ENCODE results near the gene SLCO2B1. TPM values are rescaled to one million over a fixed set of nuclear protein-coding genes. Genes with fewer than 3 reads are reported as not detected.

The SLCO2B1 gene
- total RNA-seq, 1 donor, result not detected

DNA sequence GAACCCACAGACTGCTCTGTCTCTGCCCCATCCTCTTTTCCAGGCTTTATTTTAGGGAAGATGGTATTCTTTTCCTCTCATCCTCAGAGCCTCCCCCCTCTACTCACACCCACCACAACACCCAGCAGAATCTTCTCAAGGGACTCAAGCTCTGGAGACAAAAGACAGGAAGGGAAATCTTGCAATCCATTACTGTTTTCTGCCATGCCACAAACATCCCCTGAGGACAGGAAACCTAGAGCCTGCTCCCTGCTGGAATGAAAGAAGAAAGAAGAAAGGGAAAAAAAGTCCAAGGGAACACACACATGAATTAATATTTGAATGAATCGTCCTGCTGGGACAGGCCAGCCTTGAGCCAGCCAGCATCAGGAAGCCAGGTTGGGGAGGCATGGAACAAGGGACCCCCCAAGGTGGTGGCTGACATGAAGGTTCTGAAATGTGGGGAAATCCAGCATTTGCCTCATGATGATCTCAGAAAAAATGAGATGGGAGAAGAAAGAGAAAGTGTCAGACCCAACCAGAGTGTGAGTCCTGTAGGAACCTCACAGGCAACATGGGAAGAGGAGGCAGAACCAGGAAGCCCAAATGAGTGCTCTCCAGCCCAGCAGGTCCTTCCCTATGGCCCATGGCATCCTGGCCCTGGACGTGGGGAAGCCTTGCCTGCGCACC, 34.0 kb downstream of the SLCO2B1 start:
- TF ChIP-seq, protein P1, sequence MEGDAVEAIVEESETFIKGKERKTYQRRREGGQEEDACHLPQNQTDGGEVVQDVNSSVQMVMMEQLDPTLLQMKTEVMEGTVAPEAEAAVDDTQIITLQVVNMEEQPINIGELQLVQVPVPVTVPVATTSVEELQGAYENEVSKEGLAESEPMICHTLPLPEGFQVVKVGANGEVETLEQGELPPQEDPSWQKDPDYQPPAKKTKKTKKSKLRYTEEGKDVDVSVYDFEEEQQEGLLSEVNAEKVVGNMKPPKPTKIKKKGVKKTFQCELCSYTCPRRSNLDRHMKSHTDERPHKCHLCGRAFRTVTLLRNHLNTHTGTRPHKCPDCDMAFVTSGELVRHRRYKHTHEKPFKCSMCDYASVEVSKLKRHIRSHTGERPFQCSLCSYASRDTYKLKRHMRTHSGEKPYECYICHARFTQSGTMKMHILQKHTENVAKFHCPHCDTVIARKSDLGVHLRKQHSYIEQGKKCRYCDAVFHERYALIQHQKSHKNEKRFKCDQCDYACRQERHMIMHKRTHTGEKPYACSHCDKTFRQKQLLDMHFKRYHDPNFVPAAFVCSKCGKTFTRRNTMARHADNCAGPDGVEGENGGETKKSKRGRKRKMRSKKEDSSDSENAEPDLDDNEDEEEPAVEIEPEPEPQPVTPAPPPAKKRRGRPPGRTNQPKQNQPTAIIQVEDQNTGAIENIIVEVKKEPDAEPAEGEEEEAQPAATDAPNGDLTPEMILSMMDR (IDR thresholded peaks at IDR 0.05; ENCODE audit: insufficient read depth, low read depth, low read length), result no peak
- no peak overlapping the region for H3K4me3 ChIP-seq (ENCODE audit: low read depth, low read length)
- no peak for DNase-seq (ENCODE audit: low read depth)

GRCh38 chr11:75185866-75186265, 35.0 kb downstream of the SLCO2B1 start:
- no peak for DNase-seq (ENCODE audit: low read depth)
- H3K4me3 ChIP-seq (ENCODE audit: low read depth, low read length), result no peak overlapping the region
- TF ChIP-seq, protein P1 (IDR thresholded peaks at IDR 0.05; ENCODE audit: insufficient read depth, low read depth, low read length), result no peak

DNA sequence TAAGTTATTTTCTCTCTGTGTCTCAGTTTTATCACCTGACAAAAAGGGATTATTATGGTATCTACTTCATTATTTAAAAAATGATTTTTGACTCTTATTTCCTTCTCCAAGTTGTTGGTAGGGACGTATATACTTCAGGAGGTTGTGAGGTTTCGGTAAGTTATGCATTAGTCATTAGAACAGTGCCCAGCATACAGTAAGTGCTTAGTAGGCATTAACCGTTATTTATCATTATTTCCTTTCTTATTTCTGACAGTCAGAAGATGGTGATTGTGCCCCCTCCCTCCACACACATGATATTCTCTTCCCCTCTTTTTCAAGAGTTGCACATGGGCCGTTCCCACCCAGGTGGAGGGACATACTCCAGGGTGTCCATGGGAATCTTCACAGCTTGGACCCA, 36.1 kb downstream of the SLCO2B1 start:
- H3K4me3 ChIP-seq (ENCODE audit: low read depth, low read length), result no peak overlapping the region
- no peak for DNase-seq (ENCODE audit: low read depth)
- TF ChIP-seq, protein P1 (IDR thresholded peaks at IDR 0.05; ENCODE audit: insufficient read depth, low read depth, low read length), result no peak

DNA sequence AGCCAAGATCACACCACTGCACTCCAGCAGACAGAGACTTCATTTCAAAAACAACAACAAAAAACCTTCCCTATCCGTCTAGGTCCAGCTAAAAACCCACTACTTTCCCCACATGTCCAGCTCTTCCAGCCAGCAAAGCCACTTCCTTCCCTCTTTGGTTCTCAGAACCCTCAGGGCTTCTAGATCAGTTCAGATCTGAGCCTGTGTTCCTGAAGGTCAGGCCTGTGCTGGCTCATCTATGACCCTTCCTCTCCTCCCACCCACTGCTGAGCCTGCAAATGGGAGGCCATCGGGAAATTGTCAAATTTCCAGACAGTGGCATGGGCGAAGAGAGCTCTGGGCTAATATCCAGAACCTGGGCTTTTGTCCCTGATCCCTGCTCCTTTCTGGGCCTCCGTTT, 37.8 kb downstream of the SLCO2B1 start:
- no peak overlapping the region for H3K4me3 ChIP-seq (ENCODE audit: low read depth, low read length)
- TF ChIP-seq, protein P1 (IDR thresholded peaks at IDR 0.05; ENCODE audit: insufficient read depth, low read depth, low read length), result no peak
- DNase-seq (ENCODE audit: low read depth), result no peak

DNA sequence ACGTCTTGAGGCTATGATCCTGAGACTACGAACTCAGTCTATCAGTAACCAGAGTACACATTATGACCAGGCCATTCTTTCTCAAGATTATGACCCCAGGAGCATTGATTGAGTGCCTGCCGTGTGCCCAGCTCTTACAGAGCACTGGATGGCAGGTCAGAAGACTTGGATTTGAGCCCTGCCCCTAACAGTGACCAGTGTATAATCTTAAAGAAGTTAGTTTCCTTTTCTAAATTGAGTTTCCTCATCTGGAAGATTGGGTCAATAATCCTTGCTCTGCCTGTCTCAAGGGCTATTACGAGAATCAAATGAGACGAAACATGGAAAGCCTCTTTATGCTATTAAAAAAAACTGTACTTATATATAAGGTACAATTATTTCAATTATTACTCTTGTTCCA, 38.2 kb downstream of the SLCO2B1 start:
- no peak overlapping the region for H3K4me3 ChIP-seq (ENCODE audit: low read depth, low read length)
- DNase-seq (ENCODE audit: low read depth), result no peak
- TF ChIP-seq, protein P1 (IDR thresholded peaks at IDR 0.05; ENCODE audit: insufficient read depth, low read depth, low read length), result no peak

GRCh38 chr11:75189911-75190310, 39.0 kb downstream of the SLCO2B1 start:
- DNase-seq (ENCODE audit: low read depth), result no peak
- TF ChIP-seq, protein P1 (IDR thresholded peaks at IDR 0.05; ENCODE audit: insufficient read depth, low read depth, low read length), result no peak
- no peak overlapping the region for H3K4me3 ChIP-seq (ENCODE audit: low read depth, low read length)

All from fibroblast of villous mesenchyme (primary cell).